Esophagus muscularis mucosa (tissue), 4 donors: ENCODE results near the gene AXL. TPM values are rescaled to one million over a fixed set of nuclear protein-coding genes. Genes with fewer than 3 reads are reported as not detected.
A peak's percentile ranks its signal among the peaks of the same experiment; 100 is the strongest.

ENCODE experiments used
- DNase-seq: peaks from one replicate; pipeline ENCODE4 v3.0.0-alpha.2; 2017; ENCODE audit errors: extremely low spot score
- H3K27ac ChIP-seq, 4 donors: fragments of 200-600 bp; sonication (generic); replicated peaks in 1 of 4; 1 replicate in 3 of 4; 2 replicates in 1 of 4; pipeline ENCODE4 v1.5.1; 2016 to 2019; ENCODE audit warnings: mild to moderate bottlenecking in 1 of 4
- H3K27me3 ChIP-seq, 4 donors: fragments of 200-600 bp; sonication (generic); one replicate each; pipeline versions ENCODE4 v1.5.1 to v1.6.0; 2016 to 2019
- H3K36me3 ChIP-seq, 4 donors: fragments of 200-600 bp; sonication (generic); one replicate each; pipeline ENCODE4 v1.5.1; 2016 to 2019
- H3K4me1 ChIP-seq, 4 donors: fragments of 200-600 bp; sonication (generic); one replicate each; pipeline ENCODE4 v1.5.1; 2016 to 2019
- H3K4me3 ChIP-seq, 4 donors: fragments of 200-600 bp; sonication (generic); 1 replicate in 2 of 4; 2 replicates in 2 of 4; pipeline ENCODE4 v1.5.1; 2016 to 2019; ENCODE audit warnings: mild to moderate bottlenecking in 4 of 4, moderate library complexity in 1 of 4
- H3K9me3 ChIP-seq, 4 donors: fragments of 200-600 bp; sonication (generic); 1 replicate in 3 of 4; 2 replicates in 1 of 4; pipeline ENCODE4 v1.5.1; 2016 to 2019
- EP300 ChIP-seq: sonication (generic); formaldehyde crosslinking; IDR thresholded peaks from one replicate; pipeline ENCODE4 v1.6.1; 2017; ENCODE audit warnings: antibody characterized with exemption
- POLR2A ChIP-seq: fragments of 450-650 bp; IDR thresholded peaks from one replicate; pipeline ENCODE4 v1.6.1; 2017; ENCODE audit warnings: antibody characterized with exemption, moderate library complexity, mild to moderate bottlenecking, low read depth
- POLR2AphosphoS5 ChIP-seq, 2 donors: sonication (generic); formaldehyde crosslinking; IDR thresholded peaks; one replicate each; pipeline ENCODE4 v1.6.1; 2017; ENCODE audit warnings: antibody characterized with exemption in 2 of 2
- WGBS: methylation state at CpG from one replicate; pipeline ENCODE4 v1.1.5; 2018; 5-methylcytosine and 5-hydroxymethylcytosine counted together
- intact Hi-C: fragments of 100-400 bp; cut with DNase I; formaldehyde crosslinking; loops from one replicate; pipeline ENCODE4 v1.15.1; 2023
- total RNA-seq, 4 donors: library from RNA; depleted of rRNA; stranded (reverse); fragments of >200 nt; gene quantifications; one replicate each; pipeline versions ENCODE4 v1.1.0 to v1.2.1, GENCODE V29; 2016
- TF ChIP-seq, protein P1 (sequence below), 3 experiments: fragments of 200-600 bp in 2 of 3; fragments of 450-650 bp in 1 of 3; sonication (generic) in 2 of 3; IDR thresholded peaks; one replicate each; pipeline ENCODE4 v1.5.1; 2017 to 2019; ENCODE audit warnings: antibody characterized with exemption in 3 of 3, mild to moderate bottlenecking in 2 of 3, moderate library complexity in 1 of 3

The AXL gene
- total RNA-seq, result 100 to 1,000 TPM; 112 to 243 (median 172) TPM

DNA sequence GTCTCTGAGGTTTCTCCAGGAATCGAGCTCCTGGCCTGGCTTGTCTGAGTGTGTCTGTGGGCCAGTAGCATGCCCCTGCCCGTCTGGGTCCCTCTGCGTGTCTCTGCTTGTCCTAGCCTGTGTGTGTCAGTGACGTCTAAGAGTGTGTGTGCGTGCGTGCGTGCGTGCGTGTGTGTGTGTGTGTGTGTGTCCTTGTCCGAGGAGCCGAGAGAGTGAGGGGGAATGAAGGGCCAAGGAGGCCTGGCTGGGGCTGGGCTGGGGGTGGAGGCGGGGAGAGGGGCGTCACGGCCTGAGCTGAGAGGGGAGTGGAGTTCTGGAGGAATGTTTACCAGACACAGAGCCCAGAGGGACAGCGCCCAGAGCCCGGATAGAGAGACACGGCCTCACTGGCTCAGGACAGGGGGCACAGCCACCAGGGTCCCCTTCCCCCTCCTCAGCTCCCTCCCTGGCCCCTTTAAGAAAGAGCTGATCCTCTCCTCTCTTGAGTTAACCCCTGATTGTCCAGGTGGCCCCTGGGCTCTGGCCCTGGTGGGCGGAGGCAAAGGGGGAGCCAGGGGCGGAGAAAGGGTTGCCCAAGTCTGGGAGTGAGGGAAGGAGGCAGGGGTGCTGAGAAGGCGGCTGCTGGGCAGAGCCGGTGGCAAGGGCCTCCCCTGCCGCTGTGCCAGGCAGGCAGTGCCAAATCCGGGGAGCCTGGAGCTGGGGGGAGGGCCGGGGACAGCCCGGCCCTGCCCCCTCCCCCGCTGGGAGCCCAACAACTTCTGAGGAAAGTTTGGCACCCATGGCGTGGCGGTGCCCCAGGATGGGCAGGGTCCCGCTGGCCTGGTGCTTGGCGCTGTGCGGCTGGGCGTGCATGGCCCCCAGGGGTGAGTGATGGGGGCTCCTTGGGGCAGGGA lies at the start of gene AXL:
Gene AXL, plus strand, starts transcription at position 609 of the 893 bp plus-strand sequence. Its CDS starts 170 bp downstream, at position 779.
- DNase-seq, result peak; percentile 94
- H3K27me3 ChIP-seq, result no peaks in the 10 kb centered on the region
- TF ChIP-seq POLR2A, result peak; percentile 54
- TF ChIP-seq, protein P1, sequence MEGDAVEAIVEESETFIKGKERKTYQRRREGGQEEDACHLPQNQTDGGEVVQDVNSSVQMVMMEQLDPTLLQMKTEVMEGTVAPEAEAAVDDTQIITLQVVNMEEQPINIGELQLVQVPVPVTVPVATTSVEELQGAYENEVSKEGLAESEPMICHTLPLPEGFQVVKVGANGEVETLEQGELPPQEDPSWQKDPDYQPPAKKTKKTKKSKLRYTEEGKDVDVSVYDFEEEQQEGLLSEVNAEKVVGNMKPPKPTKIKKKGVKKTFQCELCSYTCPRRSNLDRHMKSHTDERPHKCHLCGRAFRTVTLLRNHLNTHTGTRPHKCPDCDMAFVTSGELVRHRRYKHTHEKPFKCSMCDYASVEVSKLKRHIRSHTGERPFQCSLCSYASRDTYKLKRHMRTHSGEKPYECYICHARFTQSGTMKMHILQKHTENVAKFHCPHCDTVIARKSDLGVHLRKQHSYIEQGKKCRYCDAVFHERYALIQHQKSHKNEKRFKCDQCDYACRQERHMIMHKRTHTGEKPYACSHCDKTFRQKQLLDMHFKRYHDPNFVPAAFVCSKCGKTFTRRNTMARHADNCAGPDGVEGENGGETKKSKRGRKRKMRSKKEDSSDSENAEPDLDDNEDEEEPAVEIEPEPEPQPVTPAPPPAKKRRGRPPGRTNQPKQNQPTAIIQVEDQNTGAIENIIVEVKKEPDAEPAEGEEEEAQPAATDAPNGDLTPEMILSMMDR (IDR thresholded peaks at IDR 0.05), result no peak
- peak; percentile 61 for TF ChIP-seq EP300
- TF ChIP-seq POLR2AphosphoS5 (IDR thresholded peaks at IDR 0.05), result peak; percentile 76 to 87
- intact Hi-C loops, result no loop called here
- peaks cover 0 to 19% (median 4%) of the 10 kb centered on the region in 4 donors for H3K36me3 ChIP-seq
- H3K27ac ChIP-seq, result peak within 1 kb of the TSS; percentile 89 to 97 (median 92)
- H3K4me1 ChIP-seq, result peaks cover 3 to 54% (median 48%) of the 10 kb centered on the region in 4 donors
- H3K4me3 ChIP-seq, result peak within 1 kb of the TSS; percentile 62 to 95 (median 73)
- H3K9me3 ChIP-seq, result no peaks in the 10 kb centered on the region
- 0% methylated on average over 7 of the region's 32 CpGs for WGBS

DNA sequence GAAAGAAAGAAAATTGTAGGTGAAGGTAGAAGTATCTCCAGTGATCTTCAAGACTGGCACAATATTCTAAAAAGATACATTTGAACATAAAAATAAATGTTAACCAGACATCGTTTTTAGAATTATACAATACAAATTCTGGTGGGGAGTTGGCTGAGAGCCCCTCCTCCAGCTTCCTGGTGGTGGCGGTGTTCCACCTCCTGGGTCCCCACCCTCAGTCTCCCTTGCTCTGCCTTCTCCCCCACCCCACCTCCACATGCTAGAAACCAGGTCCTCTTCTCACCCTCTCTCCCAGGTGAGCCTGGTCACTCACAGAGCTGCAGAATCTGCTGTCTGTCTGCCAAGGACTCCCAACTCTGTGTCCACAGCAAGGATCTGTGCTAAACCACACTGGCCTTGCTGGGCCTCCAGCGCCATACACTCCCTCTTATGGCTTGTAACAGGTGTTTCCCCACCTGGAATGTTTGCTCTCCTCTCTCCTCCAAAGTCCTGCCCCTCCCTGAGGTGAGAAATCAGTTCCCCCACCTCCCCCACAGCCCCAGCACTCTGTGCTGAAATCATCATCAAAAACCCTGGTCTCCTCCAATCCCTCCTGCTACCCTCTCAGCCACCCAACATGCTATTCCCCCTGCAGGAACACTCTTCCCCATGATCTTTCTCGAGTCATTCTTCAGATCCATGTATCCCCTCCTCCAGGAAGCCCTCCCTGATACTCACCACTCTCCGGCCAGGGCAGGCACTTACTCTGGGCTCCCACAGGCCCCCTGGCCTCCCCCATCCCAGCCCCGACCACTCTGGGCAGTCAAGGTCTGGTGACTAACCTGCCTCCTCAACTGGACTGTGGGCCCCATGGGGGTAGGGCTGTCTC lies 46.5 kb upstream of the AXL start:
- Histone ChIP-seq H3K9me3 (no peaks in the 10 kb centered on the region), H3K27ac (no peak overlapping the region), H3K36me3 (no peaks in the 10 kb centered on the region), H3K27me3 (peaks cover 0 to 5% (median 0%) of the 10 kb centered on the region in 4 donors), H3K4me3 (no peak overlapping the region), H3K4me1 (peaks cover 0 to 9% (median 6%) of the 10 kb centered on the region in 4 donors)
- no peak for DNase-seq
- intact Hi-C loops, result no loop called here
- TF ChIP-seq POLR2A (no peak), POLR2AphosphoS5 (IDR thresholded peaks at IDR 0.05) (no peak), EP300 (no peak)
- TF ChIP-seq, protein P1 (IDR thresholded peaks at IDR 0.05), result no peak
- 69% methylated on average over 6 of the region's 6 CpGs for WGBS

DNA sequence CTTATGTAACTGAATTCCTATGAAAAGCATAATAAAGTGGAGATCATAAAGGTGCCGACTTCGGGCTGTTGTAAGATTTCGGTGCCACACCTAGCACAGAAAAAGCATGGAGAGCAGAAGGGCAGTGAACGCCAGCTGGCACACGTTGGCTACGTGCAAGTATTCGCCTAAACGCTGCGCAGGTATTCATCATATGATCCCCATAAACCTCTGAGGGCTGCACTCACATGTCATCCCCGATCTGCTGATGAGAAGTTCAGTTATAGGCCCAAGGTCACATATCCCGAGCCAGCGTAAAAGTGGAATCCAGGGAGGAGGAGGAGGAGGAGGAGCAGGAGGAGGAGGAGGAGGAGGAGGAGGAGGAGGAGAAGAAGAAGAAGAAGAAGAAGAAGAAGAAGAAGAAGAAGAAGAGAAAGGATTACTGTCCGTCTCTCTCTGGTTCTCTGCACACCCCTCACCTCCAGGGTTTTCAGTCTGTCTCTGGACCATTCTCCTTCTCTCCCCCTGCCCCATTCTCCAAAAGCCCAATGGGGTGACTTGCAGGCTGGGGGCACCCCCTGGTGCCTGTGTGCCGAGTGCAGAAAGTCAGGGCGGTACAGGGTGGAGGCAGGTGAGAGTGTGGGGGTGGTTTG lies 44.6 kb upstream of the AXL start:
- intact Hi-C loops, result no loop called here
- H3K27me3 ChIP-seq, result peaks cover 0 to 4% (median 0%) of the 10 kb centered on the region in 4 donors
- WGBS, result 84% methylated on average over 13 of the region's 15 CpGs
- no peak overlapping the region for H3K27ac ChIP-seq
- peaks cover 0 to 9% (median 6%) of the 10 kb centered on the region in 4 donors for H3K4me1 ChIP-seq
- no peak for DNase-seq
- no peaks in the 10 kb centered on the region for H3K9me3 ChIP-seq
- no peaks in the 10 kb centered on the region for H3K36me3 ChIP-seq
- no peak overlapping the region for H3K4me3 ChIP-seq
- TF ChIP-seq, protein P1 (IDR thresholded peaks at IDR 0.05), result no peak
- TF ChIP-seq POLR2A (no peak), EP300 (no peak), POLR2AphosphoS5 (IDR thresholded peaks at IDR 0.05) (no peak)
